ENCODE results near the gene BRPF3. TPM values are rescaled to one million over a fixed set of nuclear protein-coding genes. Genes with fewer than 3 reads are reported as not detected.

BRPF3 gene
- polyA plus RNA-seq, 2 donors = 6.5 to 7.7 TPM

DNA sequence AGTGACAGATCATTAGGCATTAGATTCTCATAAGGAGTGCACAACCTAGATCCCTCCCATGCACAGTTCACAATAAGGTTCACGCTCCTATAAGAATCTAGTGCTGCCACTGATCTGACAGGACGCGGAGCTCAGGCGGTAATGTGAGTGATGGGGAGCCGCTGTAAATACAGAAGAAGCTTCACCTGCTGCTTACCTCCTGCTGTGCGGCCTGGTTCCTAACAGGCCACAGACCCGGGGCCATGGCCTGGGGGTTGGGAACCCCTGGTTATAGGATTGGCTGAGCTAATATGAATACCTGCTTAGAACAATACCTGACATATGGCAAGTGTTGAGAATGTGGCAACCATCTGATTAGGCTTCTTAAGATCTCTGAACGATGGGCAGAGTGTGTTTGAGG is 75.7 kb downstream of the BRPF3 start:
- H3K27me3 ChIP-seq (ENCODE audit: control insufficient read depth in 1 of 2, insufficient read depth in 2 of 2, low read length in 2 of 2) = no peaks in the 10 kb centered on the region
- no peak overlapping the region for H3K27ac ChIP-seq (ENCODE audit: low read depth in 2 of 2, low read length in 1 of 2)
- peaks cover 0 to 2% of the 10 kb centered on the region in 2 donors for H3K9me3 ChIP-seq (ENCODE audit: control insufficient read depth in 2 of 2, insufficient read depth in 1 of 2, low read depth in 1 of 2, low read length in 1 of 2)
- no peak overlapping the region for H3K4me3 ChIP-seq (ENCODE audit: low read depth in 1 of 2, low read length in 2 of 2)
- H3K36me3 ChIP-seq (ENCODE audit: control insufficient read depth in 2 of 2, insufficient read depth in 2 of 2, low read length in 1 of 2) = no peaks in the 10 kb centered on the region
- 83 to 86% methylated on average over 8 of the region's 8 CpGs for WGBS, 2 donors
- peaks cover 4 to 15% of the 10 kb centered on the region in 2 donors for H3K4me1 ChIP-seq (ENCODE audit: control insufficient read depth in 2 of 2, insufficient read depth in 2 of 2, low read length in 1 of 2)

DNA sequence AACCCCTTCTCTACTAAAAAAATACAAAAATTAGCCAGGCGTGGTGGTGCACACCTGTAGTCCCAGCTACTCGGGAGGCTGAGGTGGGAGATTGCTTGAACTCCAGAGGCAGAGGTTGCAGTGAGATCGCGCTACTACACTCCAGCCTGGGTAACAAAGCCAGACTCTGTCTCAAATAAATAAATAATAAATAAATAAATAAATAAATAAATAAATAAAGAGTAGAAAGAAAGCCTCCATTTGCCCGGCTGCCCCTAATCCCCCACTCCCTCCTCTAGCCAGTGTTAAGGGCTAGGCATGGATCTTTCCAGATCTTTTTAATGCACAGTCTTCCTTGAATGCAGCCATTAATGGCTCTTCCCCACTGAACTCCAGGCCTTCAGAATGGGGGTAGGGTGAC is 76.5 kb downstream of the BRPF3 start:
- Histone ChIP-seq H3K9me3 (ENCODE audit: control insufficient read depth in 2 of 2, insufficient read depth in 1 of 2, low read depth in 1 of 2, low read length in 1 of 2) (no peaks in the 10 kb centered on the region), H3K36me3 (ENCODE audit: control insufficient read depth in 2 of 2, insufficient read depth in 2 of 2, low read length in 1 of 2) (no peaks in the 10 kb centered on the region), H3K27me3 (ENCODE audit: control insufficient read depth in 1 of 2, insufficient read depth in 2 of 2, low read length in 2 of 2) (no peaks in the 10 kb centered on the region), H3K4me1 (ENCODE audit: control insufficient read depth in 2 of 2, insufficient read depth in 2 of 2, low read length in 1 of 2) (peaks cover 4 to 15% of the 10 kb centered on the region in 2 donors), H3K4me3 (ENCODE audit: low read depth in 1 of 2, low read length in 2 of 2) (no peak overlapping the region), H3K27ac (ENCODE audit: low read depth in 2 of 2, low read length in 1 of 2) (no peak overlapping the region)
- 94 to 95% methylated on average over 5 of the region's 5 CpGs for WGBS, 2 donors

DNA sequence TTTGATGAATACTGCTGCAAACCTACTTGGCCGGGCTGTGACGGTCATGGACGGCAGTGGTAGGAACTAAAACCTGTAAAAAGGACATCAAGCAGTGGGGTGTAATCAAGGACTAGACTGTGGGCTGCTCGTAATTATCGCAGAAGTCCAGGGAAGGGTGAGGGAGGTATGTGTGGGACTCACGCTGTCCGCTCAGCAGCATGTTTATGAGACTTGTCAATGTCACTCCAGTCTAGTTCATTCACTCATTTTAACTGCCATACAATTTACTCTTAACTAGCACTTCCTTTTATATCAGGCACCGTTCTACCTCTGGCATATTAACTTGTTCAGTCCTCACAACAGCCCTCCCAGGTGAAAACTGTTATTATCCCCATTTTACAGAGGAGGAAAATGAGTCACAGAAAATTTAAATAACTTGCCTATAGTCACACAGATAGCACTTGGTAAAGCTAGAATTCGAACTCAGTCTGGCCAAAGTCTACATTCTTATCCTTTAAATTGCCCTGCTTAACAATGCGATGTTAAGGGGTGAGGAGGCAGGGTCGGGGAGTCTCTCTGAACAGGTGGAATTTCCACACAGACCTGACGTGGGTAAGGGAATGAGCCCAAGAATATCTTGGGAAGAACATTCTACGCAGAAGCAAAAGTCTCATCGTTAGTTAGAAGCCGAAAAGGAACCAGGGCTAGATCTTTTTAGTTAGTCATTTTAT is 77.4 kb downstream of the BRPF3 start:
- H3K27ac ChIP-seq (ENCODE audit: low read depth in 2 of 2, low read length in 1 of 2) = no peak overlapping the region
- H3K4me1 ChIP-seq (ENCODE audit: control insufficient read depth in 2 of 2, insufficient read depth in 2 of 2, low read length in 1 of 2) = peaks cover 4 to 8% of the 10 kb centered on the region in 2 donors
- H3K36me3 ChIP-seq (ENCODE audit: control insufficient read depth in 2 of 2, insufficient read depth in 2 of 2, low read length in 1 of 2) = no peaks in the 10 kb centered on the region
- no peak overlapping the region for H3K4me3 ChIP-seq (ENCODE audit: low read depth in 1 of 2, low read length in 2 of 2)
- H3K27me3 ChIP-seq (ENCODE audit: control insufficient read depth in 1 of 2, insufficient read depth in 2 of 2, low read length in 2 of 2) = no peaks in the 10 kb centered on the region
- 80 to 85% methylated on average over 15 of the region's 15 CpGs for WGBS, 2 donors
- H3K9me3 ChIP-seq (ENCODE audit: control insufficient read depth in 2 of 2, insufficient read depth in 1 of 2, low read depth in 1 of 2, low read length in 1 of 2) = no peaks in the 10 kb centered on the region

DNA sequence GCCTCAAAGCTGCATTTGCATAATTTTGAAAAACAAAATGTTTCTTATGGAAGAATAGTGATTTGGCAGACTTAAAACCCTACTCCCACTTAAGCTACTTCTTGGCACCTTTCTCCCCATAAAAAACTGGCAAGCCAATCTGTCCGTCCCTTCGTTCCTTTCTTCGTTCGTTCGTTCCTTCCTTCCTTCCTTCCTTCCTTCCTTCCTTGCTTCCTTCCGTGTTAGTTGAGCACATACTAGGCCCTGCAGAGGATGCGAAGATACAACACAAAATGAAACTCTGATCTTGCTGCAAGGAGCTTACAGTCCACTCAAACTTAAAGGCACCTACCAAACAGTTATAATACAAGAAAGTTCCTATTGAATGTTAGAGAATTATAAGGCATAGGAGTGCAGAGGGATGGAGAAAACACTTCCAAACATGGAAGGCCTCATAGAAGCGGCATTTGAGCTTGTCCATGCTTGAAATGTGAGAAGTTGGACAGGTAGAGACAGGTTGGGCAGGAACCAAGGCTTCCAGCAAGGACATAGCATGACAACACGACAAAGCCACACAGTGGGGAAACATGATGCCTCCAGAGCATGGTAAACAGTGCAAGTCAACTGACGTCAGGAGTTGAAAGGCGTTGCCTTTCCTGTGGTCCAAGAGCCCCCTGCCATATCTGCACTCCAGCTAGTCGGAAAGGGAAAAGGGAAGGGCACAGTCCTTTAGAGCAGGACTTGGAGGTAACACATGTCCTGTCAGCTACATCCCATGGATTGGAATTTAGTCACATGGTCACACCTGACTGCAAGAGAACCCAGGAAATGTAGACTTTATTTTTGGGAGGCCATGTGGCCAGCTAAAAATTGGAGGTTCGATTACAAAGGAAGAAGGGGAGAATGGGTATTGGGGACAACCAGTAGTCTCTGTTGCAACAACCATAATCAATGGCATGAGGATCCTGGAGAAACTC is 80.3 kb downstream of the BRPF3 start:
- Histone ChIP-seq H3K4me3 (ENCODE audit: low read depth in 1 of 2, low read length in 2 of 2) (no peak overlapping the region), H3K9me3 (ENCODE audit: control insufficient read depth in 2 of 2, insufficient read depth in 1 of 2, low read depth in 1 of 2, low read length in 1 of 2) (no peaks in the 10 kb centered on the region), H3K27ac (ENCODE audit: low read depth in 2 of 2, low read length in 1 of 2) (no peak overlapping the region), H3K4me1 (ENCODE audit: control insufficient read depth in 2 of 2, insufficient read depth in 2 of 2, low read length in 1 of 2) (peaks cover 0 to 5% of the 10 kb centered on the region in 2 donors), H3K36me3 (ENCODE audit: control insufficient read depth in 2 of 2, insufficient read depth in 2 of 2, low read length in 1 of 2) (no peaks in the 10 kb centered on the region), H3K27me3 (ENCODE audit: control insufficient read depth in 1 of 2, insufficient read depth in 2 of 2, low read length in 2 of 2) (no peaks in the 10 kb centered on the region)
- 73 to 86% methylated on average over 13 of the region's 13 CpGs for WGBS, 2 donors

DNA sequence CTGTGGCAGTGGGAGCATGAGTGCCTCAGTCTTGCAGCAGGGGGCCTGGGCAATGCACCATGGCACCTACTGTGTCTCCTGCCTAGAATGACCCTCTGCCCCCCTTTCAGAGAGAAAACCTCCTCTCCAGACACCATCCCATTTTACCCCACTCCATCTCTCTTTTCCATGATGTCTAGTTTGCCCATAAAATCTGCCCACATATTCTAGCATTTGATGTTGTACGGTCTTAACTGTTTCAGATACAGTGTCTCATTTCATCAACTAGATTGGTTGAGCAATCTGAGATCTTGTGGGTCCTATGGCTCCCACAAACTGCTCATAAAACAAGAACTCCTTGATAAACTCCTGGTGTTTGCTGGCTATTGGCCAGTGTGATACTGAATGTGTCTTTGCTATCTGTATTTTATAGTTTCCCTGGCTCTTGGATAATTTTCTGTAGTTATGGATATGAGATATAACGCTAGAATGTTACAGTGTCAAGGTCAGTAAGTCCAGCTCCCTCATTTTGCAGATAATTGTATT is 81.5 kb downstream of the BRPF3 start:
- H3K27ac ChIP-seq (ENCODE audit: low read depth in 2 of 2, low read length in 1 of 2) = no peak overlapping the region
- H3K9me3 ChIP-seq (ENCODE audit: control insufficient read depth in 2 of 2, insufficient read depth in 1 of 2, low read depth in 1 of 2, low read length in 1 of 2) = no peaks in the 10 kb centered on the region
- H3K27me3 ChIP-seq (ENCODE audit: control insufficient read depth in 1 of 2, insufficient read depth in 2 of 2, low read length in 2 of 2) = no peaks in the 10 kb centered on the region
- peaks cover 0 to 5% of the 10 kb centered on the region in 2 donors for H3K4me1 ChIP-seq (ENCODE audit: control insufficient read depth in 2 of 2, insufficient read depth in 2 of 2, low read length in 1 of 2)
- H3K4me3 ChIP-seq (ENCODE audit: low read depth in 1 of 2, low read length in 2 of 2) = no peak overlapping the region
- no peaks in the 10 kb centered on the region for H3K36me3 ChIP-seq (ENCODE audit: control insufficient read depth in 2 of 2, insufficient read depth in 2 of 2, low read length in 1 of 2)
- 73 to 89% methylated on average over 2 of the region's 2 CpGs for WGBS, 2 donors

DNA sequence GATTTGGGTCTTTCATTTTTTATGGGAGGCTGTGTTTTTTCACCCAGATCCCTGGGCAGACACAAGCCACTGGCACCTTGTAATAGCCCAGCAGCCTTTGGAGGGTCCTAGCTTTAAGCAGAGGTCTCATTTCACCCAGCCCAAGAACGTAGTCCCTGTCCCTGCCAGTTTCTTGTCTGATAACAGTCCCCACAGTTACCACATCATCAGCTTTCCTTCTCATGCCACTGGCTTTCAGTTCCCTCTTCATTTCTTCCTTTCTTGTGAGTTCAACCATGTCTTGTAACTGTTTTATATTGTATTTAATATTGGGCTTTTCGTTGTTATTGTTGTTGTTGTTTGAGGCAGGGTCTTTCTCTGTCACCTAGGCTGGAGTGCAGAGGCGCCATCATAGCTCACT is 83.9 kb downstream of the BRPF3 start:
- H3K27me3 ChIP-seq (ENCODE audit: control insufficient read depth in 1 of 2, insufficient read depth in 2 of 2, low read length in 2 of 2) = no peaks in the 10 kb centered on the region
- H3K27ac ChIP-seq (ENCODE audit: low read depth in 2 of 2, low read length in 1 of 2) = no peak overlapping the region
- H3K4me1 ChIP-seq (ENCODE audit: control insufficient read depth in 2 of 2, insufficient read depth in 2 of 2, low read length in 1 of 2) = peaks cover 2 to 5% of the 10 kb centered on the region in 2 donors
- no peaks in the 10 kb centered on the region for H3K9me3 ChIP-seq (ENCODE audit: control insufficient read depth in 2 of 2, insufficient read depth in 1 of 2, low read depth in 1 of 2, low read length in 1 of 2)
- 76 to 78% methylated on average over 3 of the region's 3 CpGs for WGBS, 2 donors
- no peaks in the 10 kb centered on the region for H3K36me3 ChIP-seq (ENCODE audit: control insufficient read depth in 2 of 2, insufficient read depth in 2 of 2, low read length in 1 of 2)
- H3K4me3 ChIP-seq (ENCODE audit: low read depth in 1 of 2, low read length in 2 of 2) = no peak overlapping the region

DNA sequence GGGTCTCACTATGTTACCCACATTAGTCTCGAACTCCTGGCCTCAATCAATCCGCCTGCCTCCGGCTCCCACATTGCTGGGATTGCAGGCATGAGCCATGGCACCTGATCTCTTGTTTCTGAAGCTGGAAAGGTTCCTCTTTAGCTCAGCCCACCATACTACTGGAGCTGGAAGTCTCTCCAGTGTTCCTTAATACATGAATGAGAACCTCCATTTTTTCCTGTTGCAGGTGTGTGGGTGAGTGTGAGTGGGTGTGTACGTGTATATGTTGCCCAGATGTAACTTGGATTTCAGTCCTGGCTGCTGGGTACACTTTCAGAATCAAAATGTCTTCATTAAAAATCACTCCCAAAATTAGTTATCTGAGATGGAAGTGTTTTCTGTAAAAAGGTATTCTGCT is 84.4 kb downstream of the BRPF3 start:
- no peaks in the 10 kb centered on the region for H3K27me3 ChIP-seq (ENCODE audit: control insufficient read depth in 1 of 2, insufficient read depth in 2 of 2, low read length in 2 of 2)
- H3K36me3 ChIP-seq (ENCODE audit: control insufficient read depth in 2 of 2, insufficient read depth in 2 of 2, low read length in 1 of 2) = no peaks in the 10 kb centered on the region
- no peaks in the 10 kb centered on the region for H3K9me3 ChIP-seq (ENCODE audit: control insufficient read depth in 2 of 2, insufficient read depth in 1 of 2, low read depth in 1 of 2, low read length in 1 of 2)
- H3K4me3 ChIP-seq (ENCODE audit: low read depth in 1 of 2, low read length in 2 of 2) = no peak overlapping the region
- H3K4me1 ChIP-seq (ENCODE audit: control insufficient read depth in 2 of 2, insufficient read depth in 2 of 2, low read length in 1 of 2) = peaks cover 2 to 5% of the 10 kb centered on the region in 2 donors
- no peak overlapping the region for H3K27ac ChIP-seq (ENCODE audit: low read depth in 2 of 2, low read length in 1 of 2)
- WGBS, 2 donors = 72 to 79% methylated on average over 4 of the region's 4 CpGs

Other genes with a start within 250 kb of the BRPF3 start
- gene SLC26A8, start 172.1 kb upstream of the BRPF3 start, polyA plus RNA-seq = under 1 TPM in 1 of 2 donors, not detected in 1; 0.04 TPM
- 10 to 100 TPM; 11.3 to 19.1 TPM for gene MAPK14, start 168.9 kb upstream of the BRPF3 start, polyA plus RNA-seq
- 10 to 100 TPM; 53.3 to 91.8 TPM for gene MAPK13, start 66.2 kb upstream of the BRPF3 start, polyA plus RNA-seq
- gene PNPLA1, start 73.3 kb downstream of the BRPF3 start, polyA plus RNA-seq = under 1 TPM; 0.02 to 0.04 TPM
- gene BNIP5, start 140.1 kb downstream of the BRPF3 start, polyA plus RNA-seq = not detected
- 1 to 10 TPM; 2.1 to 3.3 TPM for gene ETV7, start 190.9 kb downstream of the BRPF3 start, polyA plus RNA-seq
- gene PXT1, start 246.1 kb downstream of the BRPF3 start, polyA plus RNA-seq = not detected
- gene KCTD20, start 246.3 kb downstream of the BRPF3 start, polyA plus RNA-seq = 10 to 100 TPM; 16.6 to 18.5 TPM